GM18861 (cell line): ENCODE measurements around the gene ARHGAP42.
A peak's percentile ranks its signal among the peaks of the same experiment; 100 is the strongest.
"Not testable (repeated sequence)": the region's sequence is repeated elsewhere in the genome, so short reads cannot be mapped to it uniquely, and the experiment has no call there.

Experiments used
- ATAC-seq: cut with Tn5 transposase; IDR thresholded peaks from one replicate; pipeline ENCODE4 v1.9.1; 2021; ENCODE audit not compliant: unreplicated experiment

Gene ARHGAP42

GRCh38 chr11:100687054-100687629 lies at the start of gene ARHGAP42:
Gene ARHGAP42 (plus strand): TSS chr11:100687288. CDS start chr11:100687679, 391 bp downstream.
- ATAC-seq, result peak; percentile 51

- no peak for ATAC-seq
Measured at GRCh38 chr11:100637706-100638105, 49.4 kb upstream of the ARHGAP42 start.

- ATAC-seq, result no peak
Measured at GRCh38 chr11:100638648-100639047, 48.4 kb upstream of the ARHGAP42 start.

GRCh38 chr11:100639140-100639539 lies 47.9 kb upstream of the ARHGAP42 start:
- no peak for ATAC-seq

- no peak for ATAC-seq
Measured at GRCh38 chr11:100640071-100640470, 47.0 kb upstream of the ARHGAP42 start.

- ATAC-seq, result no peak
Measured at GRCh38 chr11:100640646-100641045, 46.4 kb upstream of the ARHGAP42 start.

- no peak for ATAC-seq
Measured at GRCh38 chr11:100641456-100641855, 45.6 kb upstream of the ARHGAP42 start.

- ATAC-seq, result no peak
Measured at GRCh38 chr11:100646545-100646944, 40.5 kb upstream of the ARHGAP42 start.

GRCh38 chr11:100647861-100648260 lies 39.2 kb upstream of the ARHGAP42 start:
- no peak for ATAC-seq

- no peak for ATAC-seq
Measured at GRCh38 chr11:100663583-100663982, 23.5 kb upstream of the ARHGAP42 start.

- ATAC-seq, result no peak
Measured at GRCh38 chr11:100663996-100664395, 23.1 kb upstream of the ARHGAP42 start.

- ATAC-seq, result not testable (repeated sequence)
Measured at GRCh38 chr11:100666816-100667215, 20.3 kb upstream of the ARHGAP42 start.

GRCh38 chr11:100667449-100667848 lies 19.6 kb upstream of the ARHGAP42 start:
- no peak for ATAC-seq

GRCh38 chr11:100670140-100670539 lies 16.9 kb upstream of the ARHGAP42 start:
- ATAC-seq, result no peak

- ATAC-seq, result no peak
Measured at GRCh38 chr11:100671471-100671870, 15.6 kb upstream of the ARHGAP42 start.

GRCh38 chr11:100672498-100673033 lies 14.5 kb upstream of the ARHGAP42 start:
- ATAC-seq, result no peak

- ATAC-seq, result no peak
Measured at GRCh38 chr11:100673063-100673462, 14.0 kb upstream of the ARHGAP42 start.

GRCh38 chr11:100674212-100674611 lies 12.9 kb upstream of the ARHGAP42 start:
- ATAC-seq, result no peak

GRCh38 chr11:100675115-100675650 lies 11.9 kb upstream of the ARHGAP42 start:
- no peak for ATAC-seq

GRCh38 chr11:100676901-100677300 lies 10.2 kb upstream of the ARHGAP42 start:
- no peak for ATAC-seq

- ATAC-seq, result no peak
Measured at GRCh38 chr11:100677796-100678195, 9.3 kb upstream of the ARHGAP42 start.

GRCh38 chr11:100680070-100680469 lies 7.0 kb upstream of the ARHGAP42 start:
- no peak for ATAC-seq

- ATAC-seq, result peak; percentile 98
Measured at GRCh38 chr11:100681064-100681502, 6.0 kb upstream of the ARHGAP42 start.
